ENCODE measurements around the gene BCAS2.

DNA sequence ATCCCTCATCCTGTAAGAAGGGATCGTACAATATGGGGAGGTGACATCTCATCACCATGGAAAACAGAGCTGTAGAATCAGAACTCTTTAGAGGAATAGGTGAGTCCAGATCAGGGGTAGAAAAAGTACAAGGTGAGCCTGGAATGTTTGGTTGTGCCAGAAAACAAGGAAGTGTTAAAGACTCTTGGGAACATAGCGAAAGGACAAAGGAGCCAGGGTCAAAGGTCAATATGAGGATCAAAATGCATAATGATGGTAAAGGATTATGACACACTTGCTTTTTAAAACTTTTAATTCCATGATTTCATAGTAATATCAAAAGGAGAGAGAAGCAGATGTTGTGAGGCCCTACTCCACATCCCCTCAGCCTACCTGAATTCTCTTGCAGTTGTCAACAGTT is 51.2 kb downstream of the BCAS2 start:
- TF ChIP-seq ZNF274 (IDR thresholded peaks at IDR 0.05; ENCODE audit: low read depth, low read length) (no peak), YY1 (IDR thresholded peaks at IDR 0.05; ENCODE audit: insufficient read depth, insufficient read length) (no peak)
